Glomerular endothelial cell (primary cell): ENCODE measurements around the gene SPNS1. TPM values are rescaled to one million over a fixed set of nuclear protein-coding genes. Genes with fewer than 3 reads are reported as not detected.
A peak's percentile ranks its signal among the peaks of the same experiment; 100 is the strongest.
"Not testable (repeated sequence)": the region's sequence is repeated elsewhere in the genome, so short reads cannot be mapped to it uniquely, and the experiment has no call there.

Experiments
- DNase-seq: peaks from one replicate; pipeline ENCODE4 v3.0.0-alpha.2; 2011; ENCODE audit warnings: low read depth, low spot score; ENCODE audit errors: extremely low read depth
- total RNA-seq: library from RNA; depleted of rRNA; stranded (reverse); fragments of >200 nt; gene quantifications from 2 replicates; pipeline ENCODE4 v1.2.3, GENCODE V29; 2015

Gene SPNS1
- total RNA-seq, 1 donor from 2014 or later, result 74.8 TPM

DNA sequence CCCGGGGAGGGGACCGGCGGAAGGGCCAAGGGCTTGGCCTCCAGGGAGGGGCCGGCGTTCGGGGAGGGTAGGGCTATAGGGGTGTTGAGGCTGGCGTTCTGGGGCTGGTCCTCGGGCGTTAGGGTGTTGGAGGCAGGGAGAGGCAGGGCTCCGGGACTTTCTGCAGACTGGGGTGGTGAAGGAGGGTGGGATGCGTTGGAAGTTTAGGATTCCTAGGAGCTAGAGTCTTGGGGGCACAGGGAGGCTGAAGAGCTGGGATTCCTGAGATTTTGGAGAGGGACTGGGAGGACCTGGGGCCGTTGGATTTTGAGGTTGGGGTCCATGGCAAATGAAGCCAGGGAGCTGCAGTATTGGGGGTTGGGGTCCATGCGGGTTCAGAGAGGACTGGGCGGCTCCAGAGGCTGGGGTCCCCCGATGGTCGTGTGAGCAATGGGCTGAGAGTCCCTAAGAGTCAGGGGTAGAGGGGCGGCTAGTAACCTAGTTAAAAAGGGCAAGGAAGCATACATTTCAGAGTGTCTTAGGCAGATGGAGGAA, 23.1 kb upstream of the SPNS1 start:
- no peak for DNase-seq

DNA sequence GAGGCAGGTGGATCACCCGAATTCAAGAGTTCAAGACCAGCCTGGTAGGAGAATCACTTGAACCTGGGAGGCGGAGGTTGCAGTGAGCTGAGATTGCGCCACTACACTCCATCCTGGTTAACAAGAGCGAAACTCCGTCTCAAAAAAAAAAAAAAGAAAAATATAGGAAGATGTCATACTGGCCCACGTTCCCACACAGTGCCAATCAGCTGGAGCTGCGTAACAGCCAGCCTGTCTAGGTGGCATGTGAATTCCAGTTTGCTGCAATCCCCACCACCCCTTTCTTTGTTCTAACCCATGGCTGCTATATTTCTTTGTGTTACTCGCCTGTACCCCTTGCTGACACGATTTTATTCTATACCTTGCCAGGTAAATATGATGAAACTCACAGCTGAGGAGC, 16.4 kb upstream of the SPNS1 start:
- no peak for DNase-seq

DNA sequence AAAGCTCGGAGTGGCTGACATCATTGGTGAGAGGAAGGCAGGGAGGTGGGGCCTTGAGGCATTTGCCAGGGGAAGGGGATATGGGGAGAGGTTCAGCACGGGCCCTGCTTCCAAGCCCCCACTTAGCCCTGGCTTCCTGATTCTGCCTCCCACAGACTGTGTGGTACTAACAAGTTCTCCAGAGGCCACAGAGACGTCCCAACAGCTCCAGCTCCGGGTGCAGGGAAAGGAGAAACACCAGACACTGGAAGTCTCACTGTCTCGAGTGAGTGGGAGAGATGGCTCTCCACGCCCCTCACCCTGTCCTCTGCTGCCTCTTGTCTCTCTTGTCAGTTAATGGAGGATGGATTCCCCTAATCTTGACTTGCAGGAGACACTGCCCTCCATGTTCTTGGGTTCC, 15.7 kb upstream of the SPNS1 start:
- DNase-seq, result no peak

DNA sequence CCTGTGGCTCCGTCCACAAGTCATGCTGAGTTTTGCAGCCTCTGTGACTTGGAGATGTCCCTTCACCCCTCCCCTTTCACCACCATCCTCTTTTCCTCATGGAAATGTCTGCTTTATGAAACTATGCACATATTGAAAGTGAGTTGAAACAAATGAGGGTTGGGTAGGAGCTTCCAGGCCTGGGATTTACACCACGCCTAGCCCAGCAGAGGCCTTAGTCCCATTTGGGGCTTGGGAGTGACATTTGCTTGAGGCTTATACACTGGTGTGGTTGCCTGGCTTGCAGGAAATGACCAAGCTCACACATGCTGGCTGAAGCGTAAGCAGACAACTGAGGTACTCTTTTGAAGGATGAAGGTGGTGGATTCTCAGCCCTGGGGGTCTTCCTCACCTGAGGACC, 10.5 kb upstream of the SPNS1 start:
- no peak for DNase-seq

DNA sequence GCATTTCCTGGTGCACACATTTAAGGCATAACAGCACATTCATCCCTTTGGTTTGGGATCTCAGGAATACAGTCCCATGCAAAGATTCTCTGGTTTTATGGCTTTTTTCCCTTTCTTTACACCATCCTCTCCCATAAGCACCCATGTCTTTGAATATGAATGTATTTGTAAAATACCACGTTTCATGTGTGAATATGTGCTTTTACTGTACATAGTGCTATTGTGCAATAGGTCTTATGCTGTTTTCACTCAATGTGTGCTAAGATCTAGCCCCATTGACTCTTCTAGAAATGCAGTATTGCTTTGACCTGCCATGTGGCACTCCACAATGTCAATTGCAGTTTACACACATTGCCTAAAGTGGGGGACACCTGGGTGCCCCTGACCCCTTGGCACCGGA, 10.1 kb upstream of the SPNS1 start:
- DNase-seq, result no peak

DNA sequence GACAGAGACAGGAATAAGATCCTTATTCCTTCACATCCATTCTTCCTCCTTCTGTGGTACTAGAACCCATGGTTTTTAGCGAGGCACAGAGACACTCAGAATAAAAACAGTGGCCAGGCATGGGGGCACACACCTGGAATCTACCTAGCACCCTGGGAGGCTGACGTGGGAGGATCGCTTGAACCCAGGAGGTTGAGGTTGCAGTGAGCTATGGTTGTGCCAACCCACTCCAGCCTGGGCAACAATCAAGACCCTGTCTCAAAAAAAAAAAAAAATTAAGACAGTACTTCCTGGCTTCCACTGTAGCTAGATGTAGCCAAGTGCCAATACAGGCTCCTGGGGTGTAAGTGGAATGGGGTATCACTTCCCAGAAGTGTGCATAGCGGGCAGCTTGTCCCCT, 7.4 kb upstream of the SPNS1 start:
- no peak for DNase-seq

DNA sequence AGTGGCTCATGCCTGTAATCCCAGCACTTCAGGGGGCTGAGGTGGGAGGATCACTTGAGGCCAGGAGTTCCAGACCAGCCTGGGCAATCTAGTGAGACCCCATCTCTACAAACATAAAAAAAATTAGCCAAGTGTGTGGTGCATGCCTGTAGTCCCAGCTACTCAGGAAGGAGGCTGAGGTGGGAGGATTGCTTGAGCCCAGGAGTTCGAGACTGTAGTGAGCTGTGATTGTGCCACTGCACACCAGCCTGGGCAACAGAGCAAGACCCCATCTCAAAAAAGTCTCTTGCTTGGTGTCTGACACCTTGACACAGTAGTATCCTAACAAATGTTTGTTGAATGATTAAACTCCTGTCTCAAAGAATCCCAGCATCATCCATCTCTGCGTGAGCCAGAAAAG, 4.9 kb upstream of the SPNS1 start:
- not testable (repeated sequence) for DNase-seq

DNA sequence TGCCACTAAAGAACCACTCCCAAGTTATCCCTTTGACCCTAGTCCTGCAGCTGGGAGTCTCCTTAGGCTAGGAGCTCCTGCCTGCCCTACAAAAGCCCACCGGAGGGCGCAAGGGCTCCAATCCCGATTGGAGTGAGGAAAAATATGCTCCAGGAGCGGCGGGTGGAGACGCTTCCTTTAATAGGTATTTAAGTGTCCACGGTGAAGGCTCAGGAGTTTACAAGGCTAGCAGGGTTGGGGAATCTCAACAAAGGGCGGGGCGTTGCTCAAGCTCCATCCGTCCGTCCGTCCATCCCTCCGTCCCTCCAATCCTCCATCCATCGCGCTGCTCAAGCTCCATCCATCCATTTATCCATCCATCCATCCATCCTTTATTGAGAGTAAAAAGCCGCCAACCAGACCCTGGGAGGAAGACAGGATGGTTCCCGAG, 556 bp upstream of the SPNS1 start:
- peak; percentile 16 for DNase-seq

DNA sequence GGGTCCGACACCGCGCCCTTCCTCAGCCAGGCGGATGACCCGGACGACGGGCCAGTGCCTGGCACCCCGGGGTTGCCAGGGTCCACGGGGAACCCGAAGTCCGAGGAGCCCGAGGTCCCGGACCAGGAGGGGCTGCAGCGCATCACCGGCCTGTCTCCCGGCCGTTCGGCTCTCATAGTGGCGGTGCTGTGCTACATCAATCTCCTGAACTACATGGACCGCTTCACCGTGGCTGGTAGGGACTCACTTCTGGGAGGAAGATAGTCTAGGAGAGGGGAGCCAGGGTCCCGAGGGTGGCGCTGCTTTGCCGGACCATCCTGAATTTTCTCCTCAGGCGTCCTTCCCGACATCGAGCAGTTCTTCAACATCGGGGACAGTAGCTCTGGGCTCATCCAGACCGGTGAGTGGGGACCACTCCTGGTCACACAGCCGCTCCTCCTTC, 601 bp downstream of the SPNS1 start:
- DNase-seq, result no peak

DNA sequence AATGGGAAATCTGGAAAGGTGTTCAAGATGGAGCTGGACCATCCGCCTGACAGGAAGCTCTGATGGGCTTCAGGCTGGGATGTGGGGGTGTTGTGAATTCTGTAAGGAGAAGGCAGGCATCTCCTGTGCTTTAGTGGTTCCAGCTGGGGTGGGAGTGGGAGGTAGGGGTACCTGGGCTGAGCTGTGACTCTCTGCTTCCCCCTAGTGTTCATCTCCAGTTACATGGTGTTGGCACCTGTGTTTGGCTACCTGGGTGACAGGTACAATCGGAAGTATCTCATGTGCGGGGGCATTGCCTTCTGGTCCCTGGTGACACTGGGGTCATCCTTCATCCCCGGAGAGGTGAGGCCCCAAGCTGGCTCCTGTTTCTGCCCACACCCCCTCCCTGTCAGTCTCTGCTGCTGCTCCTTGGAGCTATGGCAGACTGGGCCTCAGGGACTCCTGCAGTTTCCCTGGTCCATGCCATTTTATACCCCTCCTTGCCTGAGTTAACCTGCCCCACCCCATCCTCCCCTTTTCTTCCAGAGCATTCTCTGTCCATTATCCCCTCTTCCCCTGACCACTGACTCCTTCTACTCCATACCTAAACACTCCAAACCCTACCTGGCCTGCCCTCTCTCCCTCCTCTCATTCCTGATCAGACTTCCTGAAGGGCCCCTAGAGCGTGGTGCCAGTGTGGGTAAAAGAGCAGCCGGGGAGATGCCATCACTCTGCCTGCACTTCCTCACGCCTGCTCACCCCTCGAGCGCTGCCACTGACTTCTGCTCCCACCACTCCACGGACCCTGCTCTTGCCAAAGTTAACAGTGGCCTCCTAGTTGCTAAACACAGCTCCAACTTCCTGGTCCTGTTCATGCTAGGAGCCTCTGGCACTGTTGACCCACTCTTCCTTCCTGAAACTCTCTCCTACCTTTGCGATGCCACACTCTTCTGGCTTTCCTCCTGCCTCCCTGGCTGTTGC, 3.4 kb downstream of the SPNS1 start:
- DNase-seq, result no peak

DNA sequence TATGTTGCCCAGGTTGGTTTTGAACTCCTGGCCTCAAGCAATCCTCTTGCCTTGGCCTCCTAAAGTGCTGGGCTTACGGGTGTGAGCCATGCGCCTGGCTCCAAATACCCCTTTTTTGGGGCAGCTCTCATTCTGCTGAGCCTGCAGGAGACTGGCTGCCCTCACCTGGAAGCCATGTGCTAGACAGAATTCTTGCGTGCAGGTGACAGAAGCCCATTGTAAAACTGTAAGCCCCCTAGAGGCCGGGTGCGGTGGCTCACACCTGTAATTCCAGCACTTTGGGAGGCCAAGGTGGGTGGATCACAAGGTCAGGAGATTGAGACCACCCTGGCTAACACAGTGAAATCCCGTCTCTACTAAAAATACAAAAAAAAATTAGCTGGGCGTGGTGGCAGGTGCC, 5.8 kb downstream of the SPNS1 start:
- not testable (repeated sequence) for DNase-seq

DNA sequence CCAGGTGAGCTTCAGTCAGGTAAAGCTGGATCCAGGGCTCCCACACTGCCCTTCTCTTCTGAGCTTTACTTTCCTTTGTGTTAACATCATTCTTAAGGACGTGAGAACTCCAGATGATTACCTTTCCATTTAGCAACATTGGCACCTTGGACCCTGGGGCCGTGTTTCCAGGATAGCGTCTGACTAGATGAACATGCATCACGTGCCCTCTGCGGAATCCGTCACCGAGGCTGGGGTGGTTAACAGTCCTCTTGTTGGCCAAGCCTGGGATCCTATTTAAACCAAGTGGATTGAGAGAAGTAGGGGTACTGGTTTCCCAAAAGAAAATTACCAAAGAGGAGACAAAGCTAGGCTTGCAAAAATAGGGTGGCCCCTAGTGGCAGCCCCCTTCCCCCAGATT, 6.4 kb downstream of the SPNS1 start:
- DNase-seq, result no peak

DNA sequence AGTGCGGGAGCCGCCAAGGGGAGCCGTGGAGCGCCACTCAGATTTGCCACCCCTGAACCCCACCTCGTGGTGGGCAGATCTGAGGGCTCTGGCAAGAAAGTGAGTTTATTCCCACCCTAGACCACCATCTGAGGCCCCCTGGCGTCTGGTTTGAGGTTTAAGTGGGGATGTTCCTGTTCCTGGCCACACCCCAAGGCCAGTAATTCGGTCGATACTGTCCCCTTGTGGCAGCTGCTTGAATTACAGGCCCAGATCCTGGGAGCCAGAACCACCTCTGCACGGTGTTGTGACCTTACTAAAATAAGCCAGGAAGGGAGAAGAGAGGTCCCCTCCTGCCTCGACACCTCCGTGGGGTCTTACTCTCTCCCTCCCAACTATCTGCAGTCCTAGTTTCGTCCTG, 6.9 kb downstream of the SPNS1 start:
- no peak for DNase-seq

DNA sequence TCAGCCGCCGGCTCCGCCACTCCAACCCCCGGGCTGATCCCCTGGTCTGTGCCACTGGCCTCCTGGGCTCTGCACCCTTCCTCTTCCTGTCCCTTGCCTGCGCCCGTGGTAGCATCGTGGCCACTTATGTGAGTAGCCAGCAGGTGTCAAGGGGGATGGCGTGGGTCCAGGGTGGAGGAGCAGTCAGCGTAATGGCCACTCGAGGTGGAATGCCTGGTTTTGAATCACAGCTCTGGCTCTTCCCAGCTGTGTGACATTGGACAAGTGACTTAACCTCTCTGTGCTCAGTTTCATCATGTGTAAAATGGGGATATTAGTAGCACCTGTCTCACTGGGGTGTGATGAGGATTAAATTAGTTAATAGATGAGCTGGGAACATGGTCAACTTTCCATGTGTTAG, 7.8 kb downstream of the SPNS1 start:
- no peak for DNase-seq

DNA sequence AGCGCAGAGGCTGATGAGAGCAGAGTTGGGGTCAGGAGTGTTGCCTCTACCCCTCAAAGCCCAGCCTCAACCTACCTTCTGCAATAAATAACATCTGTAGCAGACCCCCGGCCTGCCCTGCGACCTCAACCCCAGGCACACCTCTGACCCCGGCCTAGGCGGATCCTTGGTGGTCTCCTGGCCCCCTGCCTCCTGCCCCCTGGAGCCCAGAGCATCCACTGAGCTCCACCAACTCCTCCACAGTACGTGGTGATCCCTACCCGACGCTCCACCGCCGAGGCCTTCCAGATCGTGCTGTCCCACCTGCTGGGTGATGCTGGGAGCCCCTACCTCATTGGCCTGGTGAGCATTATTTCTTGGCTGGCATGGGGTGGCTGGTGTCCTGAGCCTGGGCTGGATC, 8.4 kb downstream of the SPNS1 start:
- no peak for DNase-seq

DNA sequence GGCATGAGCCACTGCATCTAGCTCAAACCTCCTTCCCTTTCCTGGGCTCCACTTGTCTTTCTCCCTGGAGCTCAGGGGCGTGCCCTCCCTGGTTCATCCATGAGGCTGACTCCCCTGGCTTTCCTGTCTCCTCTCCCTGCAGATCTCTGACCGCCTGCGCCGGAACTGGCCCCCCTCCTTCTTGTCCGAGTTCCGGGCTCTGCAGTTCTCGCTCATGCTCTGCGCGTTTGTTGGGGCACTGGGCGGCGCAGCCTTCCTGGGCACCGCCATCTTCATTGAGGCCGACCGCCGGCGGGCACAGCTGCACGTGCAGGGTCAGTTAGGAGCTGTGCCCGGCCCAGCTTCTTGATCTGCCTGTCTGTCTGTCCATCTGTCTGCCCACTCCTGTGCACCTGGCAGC, 9.1 kb downstream of the SPNS1 start:
- no peak for DNase-seq

DNA sequence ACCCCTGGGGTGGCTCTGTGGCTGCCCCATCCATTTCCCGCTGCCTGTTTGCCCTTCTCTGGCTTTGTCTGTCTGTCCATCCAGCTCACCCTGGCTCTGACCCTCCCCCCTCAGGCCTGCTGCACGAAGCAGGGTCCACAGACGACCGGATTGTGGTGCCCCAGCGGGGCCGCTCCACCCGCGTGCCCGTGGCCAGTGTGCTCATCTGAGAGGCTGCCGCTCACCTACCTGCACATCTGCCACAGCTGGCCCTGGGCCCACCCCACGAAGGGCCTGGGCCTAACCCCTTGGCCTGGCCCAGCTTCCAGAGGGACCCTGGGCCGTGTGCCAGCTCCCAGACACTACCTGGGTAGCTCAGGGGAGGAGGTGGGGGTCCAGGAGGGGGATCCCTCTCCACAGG, 9.5 kb downstream of the SPNS1 start:
- DNase-seq, result no peak

DNA sequence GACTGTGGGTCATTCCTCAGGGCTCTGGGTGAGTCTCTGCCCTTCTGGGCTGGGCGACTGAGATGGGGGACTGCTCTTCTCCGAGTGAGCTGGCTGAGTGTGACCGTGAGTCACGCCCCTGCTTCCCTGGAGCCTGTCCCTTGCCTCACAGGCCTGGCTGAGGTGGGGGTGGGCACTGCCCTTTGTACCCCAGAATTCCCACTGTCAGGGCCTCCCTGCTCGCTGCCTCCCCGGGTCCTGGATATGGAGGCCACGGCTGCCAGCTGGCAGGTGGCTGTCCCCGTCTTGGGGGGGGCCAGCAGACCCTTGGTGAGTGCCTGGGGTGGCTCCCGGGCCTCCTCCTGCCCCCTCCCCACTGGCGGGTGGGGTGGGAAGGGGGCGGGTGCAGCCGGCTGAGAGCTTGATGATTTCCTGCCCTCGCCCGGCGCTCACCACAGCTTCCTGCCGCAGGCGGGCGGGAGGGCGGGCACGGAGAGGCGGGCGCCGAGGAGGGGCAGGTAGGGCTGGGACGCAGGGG, 10.1 kb downstream of the SPNS1 start, which contains the start of gene LAT:
Gene LAT, plus strand, starts transcription at position 434 of the 517 bp plus-strand sequence. CDS start 366 bp downstream, outside the sequence.
- no peak for DNase-seq

DNA sequence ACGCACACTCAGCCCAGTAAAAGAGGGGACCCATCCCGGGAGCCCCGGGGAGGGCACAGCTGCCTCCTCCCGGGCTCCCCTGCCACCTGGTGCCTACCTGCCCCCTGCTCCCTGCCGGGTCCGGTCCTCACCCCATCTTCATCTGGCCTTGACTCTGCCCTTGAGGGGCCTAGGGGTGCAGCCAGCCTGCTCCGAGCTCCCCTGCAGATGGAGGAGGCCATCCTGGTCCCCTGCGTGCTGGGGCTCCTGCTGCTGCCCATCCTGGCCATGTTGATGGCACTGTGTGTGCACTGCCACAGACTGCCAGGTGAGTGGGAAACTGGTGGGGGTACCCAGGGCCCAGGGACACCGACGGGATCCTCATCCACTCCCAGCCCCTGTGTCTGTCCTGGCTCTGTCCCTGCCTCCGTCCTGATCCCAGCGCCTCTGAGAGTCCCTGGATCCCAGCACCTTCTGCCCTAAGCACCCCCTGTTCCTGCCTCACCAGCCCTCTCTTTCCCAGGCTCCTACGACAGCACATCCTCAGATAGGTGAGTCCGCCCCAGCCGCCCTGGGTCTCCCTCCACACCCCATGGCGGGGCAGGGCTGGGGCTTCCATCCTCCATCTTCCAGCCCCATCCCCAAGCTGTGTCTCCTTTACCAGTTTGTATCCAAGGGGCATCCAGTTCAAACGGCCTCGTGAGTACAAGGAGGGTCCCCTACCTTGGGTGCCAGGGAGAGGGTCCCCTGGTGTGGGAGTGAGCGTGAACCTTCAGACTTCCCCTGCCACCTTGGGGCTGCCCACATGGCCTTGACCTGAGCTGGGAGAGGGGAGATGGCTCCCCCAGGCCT, 10.8 kb downstream of the SPNS1 start:
- no peak for DNase-seq

DNA sequence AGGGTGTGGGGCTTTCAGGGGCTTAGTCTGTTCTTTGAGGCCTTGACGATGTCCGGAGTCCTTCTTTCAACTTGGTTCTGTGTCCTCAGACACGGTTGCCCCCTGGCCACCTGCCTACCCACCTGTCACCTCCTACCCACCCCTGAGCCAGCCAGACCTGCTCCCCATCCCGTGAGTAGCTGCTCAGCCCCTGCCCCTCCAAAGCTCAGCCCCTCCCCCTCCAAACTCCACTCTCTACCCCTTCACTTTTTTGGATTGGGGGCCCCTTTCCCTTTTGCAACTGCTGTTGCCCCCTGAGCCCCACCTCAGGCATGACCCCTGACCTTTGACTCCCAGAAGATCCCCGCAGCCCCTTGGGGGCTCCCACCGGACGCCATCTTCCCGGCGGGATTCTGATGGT, 11.5 kb downstream of the SPNS1 start:
- no peak for DNase-seq

DNA sequence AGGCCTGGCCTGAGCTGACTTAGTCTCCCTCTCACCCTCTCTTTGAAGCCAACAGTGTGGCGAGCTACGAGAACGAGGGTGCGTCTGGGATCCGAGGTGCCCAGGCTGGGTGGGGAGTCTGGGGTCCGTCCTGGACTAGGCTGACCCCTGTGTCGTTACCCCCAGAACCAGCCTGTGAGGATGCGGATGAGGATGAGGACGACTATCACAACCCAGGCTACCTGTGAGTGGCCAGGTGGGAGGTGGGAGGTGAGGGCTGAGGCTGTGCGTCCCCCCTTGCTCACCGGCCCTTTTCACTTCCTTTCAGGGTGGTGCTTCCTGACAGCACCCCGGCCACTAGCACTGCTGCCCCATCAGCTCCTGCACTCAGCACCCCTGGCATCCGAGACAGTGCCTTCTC, 11.9 kb downstream of the SPNS1 start:
- no peak for DNase-seq
